Measurements from ENCODE around the gene ACSL6.

ACSL6 gene

DNA sequence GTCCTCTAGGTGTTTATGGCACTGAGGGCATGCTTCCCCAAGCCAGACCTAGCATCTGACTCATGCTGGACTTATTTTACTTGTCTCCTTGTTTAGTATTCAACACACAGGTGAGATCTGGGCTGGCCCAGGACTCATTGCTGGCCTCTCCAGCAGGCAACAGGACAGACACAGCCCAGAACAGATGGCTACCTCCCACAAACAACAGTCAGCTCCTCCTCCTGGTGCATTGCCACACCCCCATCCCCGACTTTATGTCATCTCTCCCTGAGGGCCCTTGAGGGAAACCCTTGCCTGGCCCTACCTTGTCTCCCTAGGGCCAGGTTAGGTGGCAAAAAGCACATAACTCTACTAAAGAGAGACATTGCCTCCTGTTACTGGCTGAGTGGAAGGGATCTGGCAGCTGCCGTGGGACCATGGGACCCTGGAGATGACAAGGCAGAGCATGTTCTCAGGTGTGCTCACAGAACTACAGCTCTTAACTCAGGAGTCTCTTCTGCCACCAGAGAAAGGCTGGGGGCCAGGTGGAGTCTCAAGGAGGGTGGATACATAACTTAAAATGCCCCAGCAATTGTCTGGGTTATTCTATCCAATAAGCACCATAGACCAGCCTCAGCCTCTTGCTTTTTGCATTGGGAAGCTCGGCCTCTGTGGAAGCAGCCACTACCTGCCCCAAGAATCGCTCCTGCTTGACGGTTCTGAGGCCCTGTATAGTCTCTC lies 2.3 kb downstream of the ACSL6 start:
- TF ChIP-seq ZFX (IDR thresholded peaks at IDR 0.05): no peak
- TF ChIP-seq, protein P1, sequence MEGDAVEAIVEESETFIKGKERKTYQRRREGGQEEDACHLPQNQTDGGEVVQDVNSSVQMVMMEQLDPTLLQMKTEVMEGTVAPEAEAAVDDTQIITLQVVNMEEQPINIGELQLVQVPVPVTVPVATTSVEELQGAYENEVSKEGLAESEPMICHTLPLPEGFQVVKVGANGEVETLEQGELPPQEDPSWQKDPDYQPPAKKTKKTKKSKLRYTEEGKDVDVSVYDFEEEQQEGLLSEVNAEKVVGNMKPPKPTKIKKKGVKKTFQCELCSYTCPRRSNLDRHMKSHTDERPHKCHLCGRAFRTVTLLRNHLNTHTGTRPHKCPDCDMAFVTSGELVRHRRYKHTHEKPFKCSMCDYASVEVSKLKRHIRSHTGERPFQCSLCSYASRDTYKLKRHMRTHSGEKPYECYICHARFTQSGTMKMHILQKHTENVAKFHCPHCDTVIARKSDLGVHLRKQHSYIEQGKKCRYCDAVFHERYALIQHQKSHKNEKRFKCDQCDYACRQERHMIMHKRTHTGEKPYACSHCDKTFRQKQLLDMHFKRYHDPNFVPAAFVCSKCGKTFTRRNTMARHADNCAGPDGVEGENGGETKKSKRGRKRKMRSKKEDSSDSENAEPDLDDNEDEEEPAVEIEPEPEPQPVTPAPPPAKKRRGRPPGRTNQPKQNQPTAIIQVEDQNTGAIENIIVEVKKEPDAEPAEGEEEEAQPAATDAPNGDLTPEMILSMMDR (conservative IDR thresholded peaks at IDR 0.05): no peak
- H3K27ac ChIP-seq: no peak overlapping the region

DNA sequence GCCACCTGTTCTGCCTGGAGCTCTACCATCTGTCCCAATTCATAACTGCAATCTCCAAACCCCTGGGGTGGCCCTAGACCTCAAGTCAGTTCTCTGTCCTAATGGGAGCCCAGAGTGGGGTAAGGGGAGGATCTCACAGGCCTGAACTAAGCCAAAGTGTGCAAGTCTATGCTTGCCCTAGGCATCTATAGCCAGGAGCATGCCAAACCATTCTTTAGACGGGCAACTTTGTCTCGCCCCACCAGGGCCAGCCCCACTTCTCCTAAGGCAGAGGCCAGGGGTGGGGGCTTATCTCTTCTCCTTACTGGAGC lies 3.3 kb downstream of the ACSL6 start:
- TF ChIP-seq, protein P1 (conservative IDR thresholded peaks at IDR 0.05): peak; percentile 63
- TF ChIP-seq ZFX (IDR thresholded peaks at IDR 0.05): no peak
- no peak overlapping the region for H3K27ac ChIP-seq

DNA sequence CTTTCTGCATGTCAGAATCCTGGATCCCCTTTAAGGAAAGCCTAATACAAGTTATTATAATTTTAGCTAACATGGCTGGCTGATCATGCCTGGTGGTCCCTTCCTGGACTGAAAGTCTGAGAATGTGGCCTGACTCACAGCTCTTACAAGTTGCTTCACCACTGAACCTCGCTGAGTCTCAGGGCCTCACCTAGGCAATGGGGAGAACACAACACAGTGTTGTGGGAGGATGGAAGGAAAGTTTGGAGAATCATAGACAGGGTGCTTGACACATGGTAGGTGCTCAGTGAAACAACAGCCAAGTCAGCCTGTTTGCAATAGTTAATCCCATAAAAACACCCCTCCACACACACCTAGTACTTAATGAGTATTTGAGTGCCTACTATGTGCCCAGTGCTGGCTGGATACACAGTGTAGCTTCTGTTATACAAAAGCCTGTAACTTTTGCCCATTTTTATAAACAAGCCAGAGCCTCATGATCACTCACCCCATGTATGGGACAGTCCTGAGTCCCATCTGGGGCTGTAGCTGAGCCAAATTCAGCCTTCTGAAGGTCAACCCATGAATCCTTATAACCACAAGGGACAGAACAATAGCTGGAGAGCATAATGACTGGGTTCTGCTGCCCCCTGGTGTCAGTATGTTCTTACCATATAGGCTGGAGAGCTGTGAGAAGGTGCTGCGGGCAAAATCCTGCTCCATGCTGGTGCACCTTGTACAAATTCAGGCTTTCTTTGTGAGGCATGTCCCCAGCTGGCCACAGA lies 3.9 kb downstream of the ACSL6 start:
- no peak for TF ChIP-seq ZFX (IDR thresholded peaks at IDR 0.05)
- TF ChIP-seq, protein P1 (conservative IDR thresholded peaks at IDR 0.05): peak; percentile 83
- no peak overlapping the region for H3K27ac ChIP-seq

DNA sequence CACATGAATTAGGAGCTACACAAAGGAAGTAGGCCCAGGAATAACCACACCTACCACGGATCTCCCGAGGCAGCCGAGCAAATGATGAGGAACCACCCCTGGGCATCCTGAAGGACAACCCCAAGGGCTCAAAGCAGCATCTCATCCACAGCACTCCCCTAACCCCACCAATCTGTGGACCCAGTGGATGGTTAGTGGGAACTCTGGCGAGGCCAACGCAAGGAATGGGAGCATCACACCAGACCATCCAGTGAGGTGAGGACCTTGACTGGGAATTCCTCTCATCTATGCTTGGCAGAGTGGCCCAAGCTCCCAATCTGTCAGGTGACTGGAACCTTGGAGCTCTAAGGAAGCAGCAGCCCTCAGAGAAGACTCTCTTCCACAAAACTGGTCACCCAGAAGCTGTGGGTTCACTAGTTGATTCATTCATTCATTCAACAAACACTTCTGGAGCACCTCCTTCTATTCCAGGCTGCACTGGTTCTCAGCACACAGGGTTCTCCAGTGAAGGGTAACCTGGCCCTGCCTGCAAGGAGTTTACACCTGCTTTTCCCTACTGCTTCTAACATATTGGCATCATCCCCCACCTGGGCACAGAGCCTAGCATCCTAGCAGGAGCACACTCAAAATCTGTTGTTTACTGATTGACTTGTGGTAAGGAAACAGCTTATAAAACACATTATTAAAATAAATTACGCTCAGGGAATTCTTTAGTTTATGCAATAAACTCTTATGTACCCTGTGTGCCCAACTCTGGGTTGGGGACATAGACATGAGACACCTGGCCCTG lies 4.9 kb downstream of the ACSL6 start:
- TF ChIP-seq, protein P1 (conservative IDR thresholded peaks at IDR 0.05): no peak
- no peak for TF ChIP-seq ZFX (IDR thresholded peaks at IDR 0.05)
- H3K27ac ChIP-seq: no peak overlapping the region

DNA sequence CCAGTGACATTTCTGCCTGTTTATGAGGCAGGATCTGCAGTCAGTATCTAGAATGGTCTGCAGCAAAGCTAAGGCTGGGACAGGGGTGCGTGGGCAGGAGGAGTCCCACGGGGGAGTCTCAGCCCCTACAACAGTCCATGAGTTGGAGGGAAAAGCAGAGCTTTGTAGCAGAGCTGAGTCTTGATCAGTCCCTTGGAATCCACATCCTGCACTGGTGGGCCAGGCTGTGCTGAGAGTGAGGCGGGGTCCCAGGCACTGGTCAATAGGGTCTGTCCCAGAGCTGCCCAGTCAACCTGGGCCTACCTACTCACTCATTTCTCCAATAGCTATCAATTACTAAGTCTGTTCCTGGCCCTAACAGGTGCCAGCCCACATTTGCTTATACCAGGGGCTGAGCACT lies 5.9 kb downstream of the ACSL6 start:
- H3K27ac ChIP-seq: no peak overlapping the region
- TF ChIP-seq, protein P1 (conservative IDR thresholded peaks at IDR 0.05): no peak
- no peak for TF ChIP-seq ZFX (IDR thresholded peaks at IDR 0.05)

DNA sequence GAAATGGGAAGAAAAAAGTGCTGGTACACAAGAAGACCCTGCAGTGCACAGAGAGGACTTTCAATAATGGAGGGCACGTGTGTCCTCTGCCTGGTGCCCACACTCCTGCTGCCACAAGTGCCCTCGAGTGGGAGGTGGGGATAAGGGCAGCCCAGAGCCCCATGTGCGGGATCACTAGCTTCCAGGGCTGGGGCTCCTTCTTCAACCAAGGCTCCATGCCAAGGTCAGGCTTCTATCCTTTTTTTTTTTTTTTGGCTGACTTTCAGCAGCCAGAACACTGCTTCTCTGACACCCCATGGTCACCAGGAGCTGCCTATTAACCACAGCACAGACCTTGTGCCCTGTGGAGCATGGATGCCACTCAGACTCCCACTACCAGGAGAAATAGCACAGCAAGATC lies 7.5 kb downstream of the ACSL6 start:
- H3K27ac ChIP-seq: no peak overlapping the region
- no peak for TF ChIP-seq ZFX (IDR thresholded peaks at IDR 0.05)
- TF ChIP-seq, protein P1 (conservative IDR thresholded peaks at IDR 0.05): no peak
